Smooth muscle cell (in vitro differentiated cells): ENCODE measurements around the gene GALNTL6. TPM values are rescaled to one million over a fixed set of nuclear protein-coding genes. Genes with fewer than 3 reads are reported as not detected.

Source experiments
- DNase-seq: peaks from one replicate; lab custom pipeline; 2025; ENCODE audit not compliant: unreplicated experiment; lab: John Stamatoyannopoulos, UW
- H2AFZ ChIP-seq: fragments of 200-600 bp; sonication (generic); 2 replicates; pipeline ENCODE4 v1.6.0; 2016; ENCODE audit warnings: antibody characterized with exemption, low read depth, mild to moderate bottlenecking
- H3F3A ChIP-seq: fragments of 200-600 bp; sonication (generic); 2 replicates; pipeline ENCODE4 v1.6.0; 2017; ENCODE audit warnings: antibody characterized with exemption, low read depth
- H3K27ac ChIP-seq: fragments of 200-600 bp; sonication (generic); 2 replicates; pipeline ENCODE4 v1.5.1; 2016; ENCODE audit warnings: low read depth, mild to moderate bottlenecking
- H3K27me3 ChIP-seq: fragments of 200-600 bp; sonication (generic); 2 replicates; pipeline ENCODE4 v1.6.1; 2016; ENCODE audit warnings: low read depth, mild to moderate bottlenecking
- H3K36me3 ChIP-seq: fragments of 200-600 bp; sonication (generic); 2 replicates; pipeline ENCODE4 v1.5.1; 2016; ENCODE audit warnings: low read depth
- H3K4me1 ChIP-seq: fragments of 200-600 bp; sonication (generic); 2 replicates; pipeline ENCODE4 v1.5.1; 2016; ENCODE audit warnings: low read depth
- H3K4me2 ChIP-seq: fragments of 200-600 bp; sonication (generic); 2 replicates; pipeline ENCODE4 v1.6.0; 2016; ENCODE audit warnings: mild to moderate bottlenecking
- H3K4me3 ChIP-seq: fragments of 200-600 bp; sonication (generic); 2 replicates; pipeline ENCODE4 v1.5.1; 2016; ENCODE audit warnings: mild to moderate bottlenecking
- H3K79me2 ChIP-seq: fragments of 200-600 bp; sonication (generic); 2 replicates; pipeline ENCODE4 v1.6.0; 2016; ENCODE audit warnings: low read depth, mild to moderate bottlenecking
- H3K9ac ChIP-seq: fragments of 200-600 bp; sonication (generic); 2 replicates; pipeline ENCODE4 v1.6.0; 2016; ENCODE audit warnings: low read depth
- H3K9me3 ChIP-seq: fragments of 200-600 bp; sonication (generic); replicated peaks from 2 replicates; pipeline ENCODE4 v1.5.1; 2016; ENCODE audit warnings: low read depth
- H4K20me1 ChIP-seq: fragments of 200-600 bp; sonication (generic); 2 replicates; pipeline ENCODE4 v1.6.0; 2016; ENCODE audit warnings: low read depth
- WGBS: methylation state at CpG from one replicate; pipeline ENCODE4 v1.1.7; 2016; ENCODE audit warnings: low lambda C conversion rate; 5-methylcytosine and 5-hydroxymethylcytosine counted together
- polyA plus RNA-seq: library from polyadenylated mRNA; unstranded; fragments of >200 nt; fragmentation: Nextera tagmentation; extraction: Ambion mirVana; gene quantifications from 2 replicates; pipeline ENCODE4 v1.2.1, GENCODE V29; 2016
- total RNA-seq: library from RNA; depleted of rRNA; stranded (reverse); fragments of >200 nt; gene quantifications from 2 replicates; pipeline ENCODE4 v1.2.3, GENCODE V29; 2014
- TF ChIP-seq, protein P1 (sequence below): fragments of 200-600 bp; sonication (generic); IDR thresholded peaks from 2 replicates; pipeline ENCODE4 v1.5.1; 2017; ENCODE audit warnings: borderline replicate concordance, mild to moderate bottlenecking, antibody characterized with exemption; ENCODE audit not compliant: insufficient read depth, poor library complexity, severe bottlenecking

The GALNTL6 gene
- total and polyA plus RNA-seq, 2 experiments from 2014 or later, result 0.18 to 1.3 TPM

DNA sequence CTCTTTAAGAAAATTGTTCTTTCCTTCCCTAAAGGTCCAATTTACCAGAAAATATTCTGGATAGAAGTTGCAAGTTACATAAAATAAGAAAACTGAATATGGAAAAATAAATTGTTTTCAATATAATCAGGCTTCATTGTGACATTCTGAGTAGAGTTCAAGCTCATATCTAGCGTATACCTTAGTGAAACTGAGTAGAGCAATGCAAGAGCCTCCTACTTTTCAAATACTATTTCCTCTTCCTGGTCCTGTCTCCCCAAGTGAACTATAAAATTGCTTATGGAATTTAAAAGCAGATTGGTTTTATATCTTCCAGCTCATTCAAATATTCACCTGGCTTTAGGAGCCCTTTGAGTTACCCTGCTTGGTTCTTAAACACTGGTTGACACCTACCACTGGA is 1166.1 kb downstream of the GALNTL6 start:
- Histone ChIP-seq H3K79me2 (no peaks in the 10 kb centered on the region), H3K4me3 (no peak overlapping the region), H3K4me1 (no peaks in the 10 kb centered on the region), H3K27me3 (peaks cover 10% of the 10 kb centered on the region), H3K36me3 (no peaks in the 10 kb centered on the region), H3K9ac (no peak overlapping the region), H3K9me3 (no peaks in the 10 kb centered on the region), H3K4me2 (no peak overlapping the region), H4K20me1 (no peaks in the 10 kb centered on the region), H2AFZ (no peak overlapping the region), H3K27ac (no peak overlapping the region), H3F3A (no peaks in the 10 kb centered on the region)
- 100% methylated on average over 1 of the region's 1 CpG for WGBS
- DNase-seq, result no peak
- TF ChIP-seq, protein P1, sequence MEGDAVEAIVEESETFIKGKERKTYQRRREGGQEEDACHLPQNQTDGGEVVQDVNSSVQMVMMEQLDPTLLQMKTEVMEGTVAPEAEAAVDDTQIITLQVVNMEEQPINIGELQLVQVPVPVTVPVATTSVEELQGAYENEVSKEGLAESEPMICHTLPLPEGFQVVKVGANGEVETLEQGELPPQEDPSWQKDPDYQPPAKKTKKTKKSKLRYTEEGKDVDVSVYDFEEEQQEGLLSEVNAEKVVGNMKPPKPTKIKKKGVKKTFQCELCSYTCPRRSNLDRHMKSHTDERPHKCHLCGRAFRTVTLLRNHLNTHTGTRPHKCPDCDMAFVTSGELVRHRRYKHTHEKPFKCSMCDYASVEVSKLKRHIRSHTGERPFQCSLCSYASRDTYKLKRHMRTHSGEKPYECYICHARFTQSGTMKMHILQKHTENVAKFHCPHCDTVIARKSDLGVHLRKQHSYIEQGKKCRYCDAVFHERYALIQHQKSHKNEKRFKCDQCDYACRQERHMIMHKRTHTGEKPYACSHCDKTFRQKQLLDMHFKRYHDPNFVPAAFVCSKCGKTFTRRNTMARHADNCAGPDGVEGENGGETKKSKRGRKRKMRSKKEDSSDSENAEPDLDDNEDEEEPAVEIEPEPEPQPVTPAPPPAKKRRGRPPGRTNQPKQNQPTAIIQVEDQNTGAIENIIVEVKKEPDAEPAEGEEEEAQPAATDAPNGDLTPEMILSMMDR, result no peak

DNA sequence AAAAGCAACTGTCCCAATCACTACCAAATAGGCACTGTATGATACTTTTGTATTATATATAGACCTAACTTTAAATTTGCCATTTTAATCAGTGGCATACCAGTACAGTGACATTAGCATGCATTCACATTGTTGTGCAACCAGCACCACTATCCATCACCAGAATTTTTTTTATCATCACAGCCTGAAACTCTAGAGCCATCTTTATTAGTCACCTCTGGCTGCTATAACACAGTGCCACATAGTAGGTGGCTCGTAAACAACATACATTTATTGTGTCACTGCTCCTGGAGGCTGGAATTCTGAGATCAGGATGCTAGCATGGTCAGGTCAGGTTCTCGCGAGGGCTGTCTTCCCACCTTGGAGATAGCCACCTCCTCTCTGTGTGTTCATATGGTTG is 1167.0 kb downstream of the GALNTL6 start:
- WGBS, result 91% methylated on average over 3 of the region's 3 CpGs

DNA sequence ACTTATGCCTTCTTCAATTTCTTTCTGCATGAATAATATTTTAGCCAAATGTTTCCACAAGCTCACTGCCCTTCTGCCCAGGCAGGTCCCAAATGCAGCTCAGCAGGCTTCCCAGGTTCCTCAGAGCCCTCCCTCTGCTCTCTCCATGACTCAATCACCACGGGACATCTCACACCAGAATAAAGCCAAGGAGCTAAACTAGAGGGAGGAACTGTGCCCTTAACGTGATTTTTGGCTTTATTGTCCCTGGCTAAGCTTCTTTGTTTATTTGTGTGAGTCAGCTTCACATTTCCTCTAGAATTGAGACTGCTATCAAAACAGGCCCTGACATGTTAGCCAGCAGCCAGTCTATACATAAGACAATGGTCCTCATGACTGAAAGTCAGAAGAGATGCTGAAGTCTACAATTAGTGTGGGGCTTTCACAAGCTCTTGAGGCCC is 1169.0 kb downstream of the GALNTL6 start:
- no peak overlapping the region for H3K9ac ChIP-seq
- no peak overlapping the region for H3K4me2 ChIP-seq
- peaks cover 2% of the 10 kb centered on the region for H3K27me3 ChIP-seq
- TF ChIP-seq, protein P1, result no peak
- peak overlapping the region; percentile 66 for H2AFZ ChIP-seq
- H4K20me1 ChIP-seq, result no peaks in the 10 kb centered on the region
- WGBS, result 24% methylated on average over 2 of the region's 2 CpGs
- no peaks in the 10 kb centered on the region for H3K36me3 ChIP-seq
- H3K4me3 ChIP-seq, result no peak overlapping the region
- H3K4me1 ChIP-seq, result peaks cover 9% of the 10 kb centered on the region
- no peaks in the 10 kb centered on the region for H3F3A ChIP-seq
- DNase-seq, result no peak
- no peaks in the 10 kb centered on the region for H3K79me2 ChIP-seq
- H3K27ac ChIP-seq, result peak overlapping the region; percentile 63
- H3K9me3 ChIP-seq, result no peaks in the 10 kb centered on the region

More for the DNA sequence above, 1167.0 kb downstream of the GALNTL6 start:
- Histone ChIP-seq H2AFZ (no peak overlapping the region), H3K9me3 (no peaks in the 10 kb centered on the region), H3K79me2 (no peaks in the 10 kb centered on the region), H4K20me1 (no peaks in the 10 kb centered on the region), H3K4me1 (no peaks in the 10 kb centered on the region), H3K4me3 (no peak overlapping the region), H3K36me3 (no peaks in the 10 kb centered on the region), H3K27ac (no peak overlapping the region), H3F3A (no peaks in the 10 kb centered on the region), H3K4me2 (no peak overlapping the region), H3K27me3 (peaks cover 10% of the 10 kb centered on the region), H3K9ac (no peak overlapping the region)
- TF ChIP-seq, protein P1, result no peak
- DNase-seq, result no peak

DNA sequence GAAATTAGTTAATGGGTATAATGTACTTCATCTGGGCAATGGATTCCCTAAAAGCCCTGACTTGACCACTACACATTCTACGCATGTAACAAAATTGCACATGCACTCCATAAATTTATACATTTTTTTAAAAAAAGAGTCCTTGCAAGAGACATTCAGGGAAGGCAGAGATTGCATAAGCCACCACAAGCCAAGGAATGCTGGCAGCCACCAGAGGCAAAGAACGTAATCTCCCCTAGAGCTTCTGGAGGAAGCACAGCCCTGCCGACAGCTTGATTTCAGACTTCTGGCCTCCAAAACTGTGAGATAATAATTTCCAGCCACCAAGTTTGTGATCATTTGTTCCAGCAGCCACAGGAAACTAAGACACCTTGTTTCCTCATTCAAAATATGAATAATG is 1169.8 kb downstream of the GALNTL6 start:
- no peak overlapping the region for H3K4me2 ChIP-seq
- H3K79me2 ChIP-seq, result no peaks in the 10 kb centered on the region
- H2AFZ ChIP-seq, result no peak overlapping the region
- 79% methylated on average over 3 of the region's 3 CpGs for WGBS
- peak overlapping the region; percentile 63 for H3K27ac ChIP-seq
- H3K27me3 ChIP-seq, result no peaks in the 10 kb centered on the region
- TF ChIP-seq, protein P1, result no peak
- H3K9me3 ChIP-seq, result no peaks in the 10 kb centered on the region
- no peak for DNase-seq
- H4K20me1 ChIP-seq, result no peaks in the 10 kb centered on the region
- no peaks in the 10 kb centered on the region for H3F3A ChIP-seq
- no peaks in the 10 kb centered on the region for H3K36me3 ChIP-seq
- H3K4me3 ChIP-seq, result no peak overlapping the region
- H3K4me1 ChIP-seq, result peaks cover 9% of the 10 kb centered on the region
- H3K9ac ChIP-seq, result no peak overlapping the region
